NCI-H226 (cell line): ENCODE data around the gene LMNTD1.
"Not testable (repeated sequence)": the region's sequence is repeated elsewhere in the genome, so short reads cannot be mapped to it uniquely, and the experiment has no call there.

Experiments
- DNase-seq: peaks from one replicate; pipeline ENCODE4 v3.0.0-alpha.2; 2015

Gene LMNTD1

GRCh38 chr12:25488956-25489870 is 63.9 kb downstream of the LMNTD1 start:
- DNase-seq: not testable (repeated sequence)

GRCh38 chr12:25482625-25483024 is 70.5 kb downstream of the LMNTD1 start:
- no peak for DNase-seq

GRCh38 chr12:25480145-25480544 is 72.9 kb downstream of the LMNTD1 start:
- no peak for DNase-seq

GRCh38 chr12:25477217-25477616 is 75.9 kb downstream of the LMNTD1 start:
- no peak for DNase-seq

- no peak for DNase-seq
These were observed 80.6 kb downstream of the LMNTD1 start for GRCh38 chr12:25472453-25472852.

- no peak for DNase-seq
These were observed 83.2 kb downstream of the LMNTD1 start for GRCh38 chr12:25469861-25470260.

GRCh38 chr12:25469368-25469767 is 83.7 kb downstream of the LMNTD1 start:
- DNase-seq: no peak

- no peak for DNase-seq
These were observed 89.6 kb downstream of the LMNTD1 start for GRCh38 chr12:25463521-25463920.

GRCh38 chr12:25463005-25463404 is 90.1 kb downstream of the LMNTD1 start:
- DNase-seq: no peak

GRCh38 chr12:25459541-25459951 is 93.5 kb downstream of the LMNTD1 start:
- DNase-seq: no peak

GRCh38 chr12:25458047-25458552 is 95.0 kb downstream of the LMNTD1 start:
- DNase-seq: peak; percentile 81

GRCh38 chr12:25456474-25456873 is 96.6 kb downstream of the LMNTD1 start:
- DNase-seq: no peak

GRCh38 chr12:25455696-25456095 is 97.4 kb downstream of the LMNTD1 start:
- no peak for DNase-seq

- DNase-seq: no peak
These were observed 104.1 kb downstream of the LMNTD1 start for GRCh38 chr12:25449007-25449406.

GRCh38 chr12:25447046-25447445 is 106.0 kb downstream of the LMNTD1 start:
- no peak for DNase-seq

- DNase-seq: no peak
These were observed 114.4 kb downstream of the LMNTD1 start for GRCh38 chr12:25438638-25439037.

- peak; percentile 18 for DNase-seq
These were observed 116.7 kb downstream of the LMNTD1 start for GRCh38 chr12:25436206-25437030.

- DNase-seq: no peak
These were observed 117.7 kb downstream of the LMNTD1 start for GRCh38 chr12:25435431-25435830.

- no peak for DNase-seq
These were observed 118.6 kb downstream of the LMNTD1 start for GRCh38 chr12:25434515-25434914.

- peak; percentile 68 for DNase-seq
These were observed 119.3 kb downstream of the LMNTD1 start for GRCh38 chr12:25433581-25434325.

GRCh38 chr12:25433024-25433423 is 120.1 kb downstream of the LMNTD1 start:
- no peak for DNase-seq

GRCh38 chr12:25427337-25428249 is 125.5 kb downstream of the LMNTD1 start:
- no peak for DNase-seq
